Muscle of leg (tissue), 11 donors: ENCODE measurements around the gene PCSK6. TPM values are rescaled to one million over a fixed set of nuclear protein-coding genes. Genes with fewer than 3 reads are reported as not detected.

Experiments
- DNase-seq: peaks from one replicate; pipeline ENCODE4 v3.0.0; 2013
- H3K27ac ChIP-seq: one replicate; pipeline ENCODE4 v1.5.1; 2013; ENCODE audit warnings: mild to moderate bottlenecking, low read length, control low read depth
- H3K27me3 ChIP-seq: one replicate; pipeline ENCODE4 v1.6.1; 2013; ENCODE audit warnings: low read length; ENCODE audit not compliant: control insufficient read depth, insufficient read depth
- H3K36me3 ChIP-seq: one replicate; pipeline ENCODE4 v1.6.1; 2013; ENCODE audit warnings: low read length; ENCODE audit not compliant: control insufficient read depth, insufficient read depth
- H3K4me1 ChIP-seq: one replicate; pipeline ENCODE4 v1.6.1; 2013; ENCODE audit warnings: low read length; ENCODE audit not compliant: control insufficient read depth, insufficient read depth
- H3K4me3 ChIP-seq: one replicate; pipeline ENCODE4 v1.5.1; 2013; ENCODE audit warnings: low read length, control low read depth
- H3K9me3 ChIP-seq: replicated peaks from 2 replicates; pipeline ENCODE4 v1.6.1; 2013; ENCODE audit warnings: low read depth, low read length; ENCODE audit not compliant: control insufficient read depth
- WGBS: methylation state at CpG from one replicate; pipeline ENCODE4 v1.1.5; 2013; ENCODE audit warnings: missing lambda C conversion rate; ENCODE audit not compliant: insufficient coverage; 5-methylcytosine and 5-hydroxymethylcytosine counted together
- polyA plus RNA-seq, 8 donors: library from polyadenylated mRNA; unstranded; fragments of 120-200 nt; gene quantifications; one replicate each; pipeline versions ENCODE4 v1.2.1 to v1.2.3, GENCODE V29; 2013; ENCODE audit warnings: inconsistent platforms in 1 of 8, low replicate concordance in 1 of 8; ENCODE audit not compliant: insufficient read length in 8 of 8, insufficient read depth in 1 of 8
- total RNA-seq: library from RNA; stranded (reverse); fragments of 120-200 nt; gene quantifications from one replicate; pipeline ENCODE4 v1.2.4, GENCODE V29; 2013

The PCSK6 gene
- total and polyA plus RNA-seq, 9 donors = 6.2 to 14.1 (median 9.5) TPM

GRCh38 chr15:101372149-101372577, 117.3 kb downstream of the PCSK6 start:
- H3K9me3 ChIP-seq = no peaks in the 10 kb centered on the region
- no peak overlapping the region for H3K27ac ChIP-seq
- H3K36me3 ChIP-seq = no peaks in the 10 kb centered on the region
- peaks cover 31% of the 10 kb centered on the region for H3K4me1 ChIP-seq
- peak; percentile 75 for DNase-seq
- peaks cover 16% of the 10 kb centered on the region for H3K27me3 ChIP-seq
- no peak overlapping the region for H3K4me3 ChIP-seq
- 46% methylated on average over 6 of the region's 13 CpGs for WGBS

- no peak overlapping the region for H3K27ac ChIP-seq
- H3K27me3 ChIP-seq = peaks cover 16% of the 10 kb centered on the region
- DNase-seq = no peak
- peaks cover 31% of the 10 kb centered on the region for H3K4me1 ChIP-seq
- H3K4me3 ChIP-seq = no peak overlapping the region
- H3K9me3 ChIP-seq = no peaks in the 10 kb centered on the region
- H3K36me3 ChIP-seq = no peaks in the 10 kb centered on the region
- WGBS = 87% methylated on average over 10 of the region's 11 CpGs
Observed at GRCh38 chr15:101371519-101371918, 118.0 kb downstream of the PCSK6 start.

GRCh38 chr15:101371081-101371480, 118.4 kb downstream of the PCSK6 start:
- no peaks in the 10 kb centered on the region for H3K9me3 ChIP-seq
- WGBS = no CpG with 5 or more reads among the region's 7 CpGs
- peaks cover 31% of the 10 kb centered on the region for H3K4me1 ChIP-seq
- H3K4me3 ChIP-seq = no peak overlapping the region
- peaks cover 16% of the 10 kb centered on the region for H3K27me3 ChIP-seq
- no peak for DNase-seq
- H3K27ac ChIP-seq = no peak overlapping the region
- H3K36me3 ChIP-seq = no peaks in the 10 kb centered on the region

DNA sequence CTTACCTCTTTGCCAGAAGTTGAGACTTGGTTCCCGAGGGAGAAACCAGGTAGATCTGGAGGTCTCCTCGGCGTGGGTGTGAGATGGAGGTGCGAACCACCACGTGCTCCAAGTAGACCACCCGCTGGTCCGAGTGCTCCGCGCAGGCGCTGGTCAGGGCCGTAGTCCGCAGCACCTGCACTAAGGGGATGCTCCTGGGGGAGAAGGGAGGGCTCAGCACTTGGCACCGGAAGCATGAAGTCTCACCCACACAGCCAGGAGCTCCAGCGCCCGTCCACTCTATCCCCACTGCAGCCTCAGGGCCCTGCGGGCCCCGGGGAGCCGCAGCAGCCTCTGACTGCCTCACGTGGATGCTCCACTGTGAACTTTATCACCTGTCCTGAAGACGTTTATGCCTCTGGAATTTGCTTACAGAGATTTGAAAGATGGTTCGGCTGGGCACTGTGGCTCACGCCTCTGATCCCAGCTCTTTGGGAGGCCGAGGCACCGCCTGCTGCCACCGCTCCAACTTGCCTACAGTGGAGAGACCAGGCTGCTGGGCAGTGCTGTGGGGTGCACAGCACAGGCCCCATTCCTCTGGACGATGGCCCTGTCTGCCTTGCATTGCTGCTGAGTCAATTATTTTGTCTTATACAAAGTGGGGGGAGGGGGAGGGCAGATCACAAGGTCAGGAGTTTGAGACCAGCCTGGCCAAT, 119.0 kb downstream of the PCSK6 start:
- Histone ChIP-seq H3K4me3 (no peak overlapping the region), H3K27me3 (peaks cover 18% of the 10 kb centered on the region), H3K4me1 (peaks cover 31% of the 10 kb centered on the region), H3K9me3 (no peaks in the 10 kb centered on the region), H3K36me3 (no peaks in the 10 kb centered on the region), H3K27ac (no peak overlapping the region)
- WGBS = 85% methylated on average over 20 of the region's 26 CpGs
- DNase-seq = no peak

- H3K4me3 ChIP-seq = no peak overlapping the region
- no peak overlapping the region for H3K27ac ChIP-seq
- DNase-seq = no peak
- peaks cover 17% of the 10 kb centered on the region for H3K27me3 ChIP-seq
- WGBS = 46% methylated on average over 6 of the region's 8 CpGs
- H3K9me3 ChIP-seq = peaks cover 3% of the 10 kb centered on the region
- no peaks in the 10 kb centered on the region for H3K36me3 ChIP-seq
- H3K4me1 ChIP-seq = peaks cover 31% of the 10 kb centered on the region
Observed at GRCh38 chr15:101369676-101370075, 119.8 kb downstream of the PCSK6 start.

DNA sequence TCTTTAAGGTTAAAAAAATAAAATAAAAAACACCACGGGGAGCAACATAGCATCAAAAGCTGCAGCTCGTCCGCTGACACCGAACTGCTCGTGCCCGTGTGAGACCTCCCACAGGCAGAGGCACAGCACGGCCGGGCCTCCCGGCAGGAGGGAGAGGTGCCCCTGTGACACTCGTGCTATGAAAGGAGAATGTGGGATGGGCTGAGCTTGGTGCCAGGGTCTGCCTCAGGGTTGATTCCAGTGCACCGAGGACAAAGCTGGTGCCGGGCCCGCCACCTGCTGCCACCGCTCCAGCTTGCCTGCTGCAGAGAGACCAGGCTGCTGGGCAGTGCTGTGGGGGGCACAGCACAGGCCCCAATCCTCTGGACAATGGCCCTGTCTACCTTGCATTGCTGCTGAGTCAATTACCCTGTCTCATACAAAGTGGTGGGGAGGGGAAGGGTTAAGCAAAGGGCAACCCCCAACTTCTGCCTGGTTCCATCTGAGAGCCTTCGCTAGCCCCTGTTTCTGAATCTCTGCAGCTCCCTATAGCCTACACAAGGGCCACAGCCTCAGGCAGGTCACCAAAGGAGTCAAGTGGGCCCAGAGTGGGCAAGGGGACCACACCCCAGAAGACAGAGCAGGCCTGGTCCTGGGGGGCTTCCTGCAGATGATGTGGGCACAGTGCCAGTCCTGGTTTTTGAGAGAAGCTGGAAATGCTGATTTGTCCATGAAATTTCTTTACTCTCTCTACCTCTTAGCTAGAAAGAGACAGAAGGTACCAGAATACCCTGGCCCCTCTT, 120.5 kb downstream of the PCSK6 start:
- H3K36me3 ChIP-seq = no peaks in the 10 kb centered on the region
- peaks cover 31% of the 10 kb centered on the region for H3K4me1 ChIP-seq
- DNase-seq = peak; percentile 47
- no peak overlapping the region for H3K27ac ChIP-seq
- H3K9me3 ChIP-seq = peaks cover 3% of the 10 kb centered on the region
- WGBS = 76% methylated on average over 12 of the region's 15 CpGs
- H3K4me3 ChIP-seq = no peak overlapping the region
- H3K27me3 ChIP-seq = peaks cover 12% of the 10 kb centered on the region

- Histone ChIP-seq H3K36me3 (no peaks in the 10 kb centered on the region), H3K27me3 (peaks cover 8% of the 10 kb centered on the region), H3K4me3 (no peak overlapping the region), H3K4me1 (peaks cover 31% of the 10 kb centered on the region), H3K27ac (no peak overlapping the region), H3K9me3 (peaks cover 3% of the 10 kb centered on the region)
- 100% methylated on average over 4 of the region's 14 CpGs for WGBS
- DNase-seq = no peak
Observed at GRCh38 chr15:101368086-101368780, 121.3 kb downstream of the PCSK6 start.

DNA sequence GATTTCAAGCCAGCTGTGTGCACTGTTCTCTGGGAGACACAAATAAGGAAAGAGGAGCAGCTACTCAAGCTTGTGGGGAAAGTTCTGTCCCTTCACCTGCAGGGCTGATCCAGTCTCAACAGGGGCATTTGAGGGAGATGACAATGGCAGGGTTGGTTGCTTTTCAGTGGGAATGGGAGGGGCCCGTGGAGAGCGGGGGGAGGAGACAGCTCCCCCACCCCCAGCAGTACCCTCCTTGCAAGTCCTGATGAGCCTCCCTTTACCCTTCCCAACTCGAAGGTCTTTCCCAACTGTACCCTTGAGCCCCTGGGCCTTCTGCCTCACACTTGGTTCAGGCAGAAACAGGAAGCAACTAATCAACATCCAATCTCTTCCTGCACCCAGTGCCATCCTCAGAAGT, 122.7 kb downstream of the PCSK6 start:
- DNase-seq = no peak

DNA sequence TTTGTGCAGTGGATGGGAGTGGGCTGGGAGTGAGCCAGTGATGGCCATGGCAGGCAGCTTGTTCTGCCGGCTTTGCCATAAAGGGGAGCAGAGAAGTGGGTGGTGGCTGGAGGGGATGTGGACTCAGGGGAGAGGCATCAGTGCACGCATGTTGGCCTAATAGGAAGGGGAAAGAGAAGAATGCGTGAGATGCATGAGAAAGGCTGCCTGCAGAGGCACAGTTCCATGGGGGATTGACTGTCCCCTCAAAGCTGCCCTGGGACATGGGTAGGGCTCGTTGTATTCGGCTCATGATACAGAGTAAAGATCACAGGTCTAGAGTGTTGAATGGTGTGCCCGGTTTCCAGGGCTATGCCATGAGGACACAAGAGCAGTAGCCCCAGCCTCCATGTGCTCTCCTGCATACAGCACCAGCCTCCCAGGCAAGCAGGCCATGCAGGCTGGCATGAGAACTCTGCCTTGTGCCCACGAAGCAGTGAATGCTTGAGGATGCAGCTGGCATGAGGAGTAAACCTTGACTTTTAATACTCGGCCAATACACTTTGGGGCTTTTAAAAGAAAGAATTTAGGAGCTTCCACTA, 126.4 kb downstream of the PCSK6 start:
- Histone ChIP-seq H3K4me1 (peaks cover 20% of the 10 kb centered on the region), H3K27ac (no peak overlapping the region), H3K36me3 (no peaks in the 10 kb centered on the region), H3K27me3 (peaks cover 5% of the 10 kb centered on the region), H3K9me3 (peaks cover 3% of the 10 kb centered on the region), H3K4me3 (no peak overlapping the region)
- DNase-seq = no peak
- WGBS = 64% methylated on average over 6 of the region's 8 CpGs

More for the DNA sequence above, 122.7 kb downstream of the PCSK6 start:
- H3K4me1 ChIP-seq = peaks cover 22% of the 10 kb centered on the region
- H3K27me3 ChIP-seq = peaks cover 5% of the 10 kb centered on the region
- H3K36me3 ChIP-seq = no peaks in the 10 kb centered on the region
- H3K27ac ChIP-seq = no peak overlapping the region
- H3K4me3 ChIP-seq = no peak overlapping the region
- WGBS = 25% methylated on average over 1 of the region's 3 CpGs
- peaks cover 3% of the 10 kb centered on the region for H3K9me3 ChIP-seq

GRCh38 chr15:101362359-101362758, 127.1 kb downstream of the PCSK6 start:
- WGBS = 94% methylated on average over 4 of the region's 10 CpGs
- no peak overlapping the region for H3K27ac ChIP-seq
- peaks cover 3% of the 10 kb centered on the region for H3K9me3 ChIP-seq
- peaks cover 21% of the 10 kb centered on the region for H3K4me1 ChIP-seq
- H3K36me3 ChIP-seq = no peaks in the 10 kb centered on the region
- H3K27me3 ChIP-seq = peaks cover 5% of the 10 kb centered on the region
- DNase-seq = no peak
- H3K4me3 ChIP-seq = no peak overlapping the region
